AG09309 (cell line): Measurements from ENCODE around the gene AHNAK2.

Experiments
- DNase-seq: peaks from one replicate; pipeline ENCODE4 v3.0.0-alpha.2; 2010; ENCODE audit warnings: low read depth
- H3K4me3 ChIP-seq: 2 replicates; pipeline ENCODE4 v1.5.1; 2011; ENCODE audit warnings: mild to moderate bottlenecking, low read depth, low read length, moderate library complexity; ENCODE audit not compliant: control insufficient read depth
- CTCF ChIP-seq: IDR thresholded peaks from 2 replicates; pipeline ENCODE4 v1.5.1; 2011; ENCODE audit warnings: mild to moderate bottlenecking, low read depth, low read length, inconsistent platforms; ENCODE audit not compliant: insufficient read depth, control insufficient read depth; ENCODE audit errors: missing control alignments

The AHNAK2 gene

GRCh38 chr14:104942586-104942985 lies 35.6 kb downstream of the AHNAK2 start:
- H3K4me3 ChIP-seq: no peak overlapping the region
- TF ChIP-seq CTCF: no peak
- DNase-seq: no peak

GRCh38 chr14:104941508-104942365 lies 36.4 kb downstream of the AHNAK2 start:
- TF ChIP-seq CTCF: no peak
- no peak for DNase-seq

GRCh38 chr14:104940526-104941150 lies 37.5 kb downstream of the AHNAK2 start:
- H3K4me3 ChIP-seq: no peak overlapping the region
- no peak for DNase-seq
- peak; percentile 23 for TF ChIP-seq CTCF

More at GRCh38 chr14:104941508-104942365, 36.4 kb downstream of the AHNAK2 start:
- H3K4me3 ChIP-seq: no peak overlapping the region

- TF ChIP-seq CTCF: no peak
- no peak for DNase-seq
- no peak overlapping the region for H3K4me3 ChIP-seq
Observed at GRCh38 chr14:104939666-104940410, 38.3 kb downstream of the AHNAK2 start.

- no peak overlapping the region for H3K4me3 ChIP-seq
- DNase-seq: no peak
- no peak for TF ChIP-seq CTCF
Observed at GRCh38 chr14:104938960-104939359, 39.2 kb downstream of the AHNAK2 start.

GRCh38 chr14:104938436-104938835 lies 39.7 kb downstream of the AHNAK2 start:
- TF ChIP-seq CTCF: no peak
- no peak for DNase-seq
- no peak overlapping the region for H3K4me3 ChIP-seq
